MCF 10A (cell line): Measurements from ENCODE around the gene PTER. TPM values are rescaled to one million over a fixed set of nuclear protein-coding genes. Genes with fewer than 3 reads are reported as not detected.

ENCODE experiments used
- BruUV-seq: library from RNA; stranded (reverse); fragments of 400-500 nt; replicated peaks from 2 replicates; lab custom pipeline; 2021; lab: Mats Ljungman, UMichigan
- CTCF ChIA-PET: fragments of 300-600 bp; sonication (Branson Sonifier 250); formaldehyde crosslinking; extraction: SDS; loops from one replicate; lab custom pipeline; 2021; ENCODE audit warnings: antibody characterized with exemption, inconsistent platforms; lab: Yijun Ruan, JAX
- POLR2A ChIA-PET: fragments of 300-600, 350-650 bp; sonication (Branson Sonifier 250); formaldehyde crosslinking; extraction: SDS; loops from one replicate; lab custom pipeline; 2020; ENCODE audit warnings: antibody characterized with exemption, inconsistent platforms; lab: Yijun Ruan, JAX
- DNase-seq: peaks from one replicate; pipeline ENCODE4 v3.0.0-alpha.2; 2018; ENCODE audit not compliant: unreplicated experiment
- H3K27ac Mint-ChIP-seq: one replicate; pipeline ENCODE4 v1.8.0; 2022; ENCODE audit warnings: mild to moderate bottlenecking, low read depth, mixed read lengths; ENCODE audit not compliant: unreplicated experiment
- H3K27me3 Mint-ChIP-seq: one replicate; pipeline ENCODE4 v1.8.0; 2022; ENCODE audit warnings: mixed read lengths; ENCODE audit not compliant: insufficient read depth, unreplicated experiment
- H3K36me3 Mint-ChIP-seq: one replicate; pipeline ENCODE4 v1.8.0; 2022; ENCODE audit warnings: mild to moderate bottlenecking, moderate library complexity, mixed read lengths; ENCODE audit not compliant: insufficient read depth, unreplicated experiment
- H3K4me1 Mint-ChIP-seq: one replicate; pipeline ENCODE4 v1.8.0; 2022; ENCODE audit warnings: mixed read lengths; ENCODE audit not compliant: insufficient read depth, unreplicated experiment
- H3K4me3 Mint-ChIP-seq: one replicate; pipeline ENCODE4 v1.8.0; 2022; ENCODE audit warnings: mild to moderate bottlenecking, moderate library complexity, mixed read lengths; ENCODE audit not compliant: unreplicated experiment
- H3K9me3 Mint-ChIP-seq: one replicate; pipeline ENCODE4 v1.8.0; 2022; ENCODE audit warnings: mixed read lengths; ENCODE audit not compliant: unreplicated experiment
- CTCF ChIP-seq: fragments of 200-600 bp; IDR thresholded peaks from one replicate; pipeline ENCODE4 v1.8.0; 2022; ENCODE audit warnings: antibody characterized with exemption, mild to moderate bottlenecking; ENCODE audit not compliant: unreplicated experiment
- intact Hi-C: fragments of 100-400 bp; cut with micrococcal nuclease; formaldehyde crosslinking; loops from 2 replicates; pipeline ENCODE4 v1.14.1; 2022
- total RNA-seq: library from RNA; stranded (reverse); gene quantifications from 2 replicates; pipeline ENCODE4 v1.2.3, GENCODE V29; 2022

The PTER gene
- total RNA-seq, 1 experiment from 2014 or later, result 50.8 TPM

- peak overlapping the region; percentile 50 for H3K27ac Mint-ChIP-seq
- DNase-seq, result peak; percentile 28
- H3K27me3 Mint-ChIP-seq, result no peaks in the 10 kb centered on the region
- ChIA-PET POLR2A (interaction anchor here (0.8 kb wide), 1 partner anchor 1042 kb away, joined by 3 read pairs; no protein-coding TSS in a partner anchor), CTCF (interaction anchor here (0.8 to 1.4 kb wide), 2 partner anchors 9 to 10 kb away, joined by 3 to 6 read pairs; no protein-coding TSS in a partner anchor)
- peaks cover 8% of the 10 kb centered on the region for H3K4me1 Mint-ChIP-seq
- BruUV-seq, result no TSS peak
- intact Hi-C loops, result no loop called here
- peaks cover 6% of the 10 kb centered on the region for H3K36me3 Mint-ChIP-seq
- H3K9me3 Mint-ChIP-seq, result no peaks in the 10 kb centered on the region
- H3K4me3 Mint-ChIP-seq, result no peak overlapping the region
- no peak for TF ChIP-seq CTCF
These were observed 73.2 kb downstream of the PTER start for GRCh38 chr10:16509996-16510395.

GRCh38 chr10:16510843-16511242, 74.0 kb downstream of the PTER start:
- no peak for DNase-seq
- Mint-ChIP-seq H3K27me3 (no peaks in the 10 kb centered on the region), H3K9me3 (no peaks in the 10 kb centered on the region), H3K4me1 (peaks cover 8% of the 10 kb centered on the region), H3K36me3 (peaks cover 6% of the 10 kb centered on the region), H3K4me3 (no peak overlapping the region), H3K27ac (no peak overlapping the region)
- POLR2A ChIA-PET, result interaction anchor here (0.7 to 0.8 kb wide), 2 partner anchors 21 to 1041 kb away, joined by 3 read pairs; no protein-coding TSS in a partner anchor
- no TSS peak for BruUV-seq
- intact Hi-C loops, result no loop called here
- CTCF ChIA-PET, result interaction anchor here (0.8 to 1.4 kb wide), 2 partner anchors 8 to 11 kb away, joined by 3 to 6 read pairs; no protein-coding TSS in a partner anchor
- TF ChIP-seq CTCF, result no peak

GRCh38 chr10:16518822-16519221, 82.0 kb downstream of the PTER start:
- Mint-ChIP-seq H3K27ac (no peak overlapping the region), H3K4me1 (no peaks in the 10 kb centered on the region), H3K27me3 (no peaks in the 10 kb centered on the region), H3K36me3 (peaks cover 13% of the 10 kb centered on the region), H3K4me3 (no peak overlapping the region), H3K9me3 (no peaks in the 10 kb centered on the region)
- no peak for TF ChIP-seq CTCF
- DNase-seq, result no peak
- intact Hi-C loops, result no loop called here
- POLR2A ChIA-PET, result no interaction called here
- CTCF ChIA-PET, result interaction anchor here (0.6 to 1.0 kb wide), 6 partner anchors 8 to 222 kb away, joined by 3 to 6 read pairs (median 4); no protein-coding TSS in a partner anchor
- BruUV-seq, result no TSS peak

DNA sequence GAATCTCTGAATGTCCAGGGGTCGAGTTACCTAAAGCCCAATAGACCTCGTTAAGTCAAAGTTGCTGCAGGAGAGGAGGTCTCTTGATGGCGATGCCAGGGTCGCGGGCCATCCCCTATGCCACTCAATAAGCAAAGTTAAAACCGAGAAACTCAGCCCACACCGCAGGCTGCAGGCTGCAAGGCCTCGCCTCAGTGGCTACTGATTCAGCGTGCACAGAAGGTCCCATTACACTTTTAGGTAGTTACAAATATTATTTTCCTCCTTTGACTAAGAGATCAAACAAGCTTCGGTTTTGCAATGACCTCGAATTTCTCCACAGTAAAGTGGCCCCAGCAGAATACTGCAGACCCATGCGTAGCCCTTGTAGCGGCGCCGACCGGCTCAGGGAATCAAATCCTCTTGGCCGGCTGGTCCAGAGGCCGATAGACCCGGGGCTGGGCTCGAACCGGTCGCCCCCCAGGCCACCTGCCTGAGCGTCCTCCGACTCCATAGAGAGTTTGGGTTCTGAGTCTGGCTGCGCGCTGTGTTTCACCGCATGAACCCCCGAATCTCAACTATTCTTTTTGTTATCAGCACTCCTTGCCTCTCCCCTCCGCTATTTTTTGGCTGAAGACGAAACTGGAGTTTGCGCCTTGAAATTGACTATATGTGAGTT, 82.6 kb downstream of the PTER start:
- DNase-seq, result no peak
- Mint-ChIP-seq H3K9me3 (no peaks in the 10 kb centered on the region), H3K27me3 (no peaks in the 10 kb centered on the region), H3K4me1 (no peaks in the 10 kb centered on the region), H3K36me3 (peaks cover 14% of the 10 kb centered on the region), H3K4me3 (no peak overlapping the region), H3K27ac (no peak overlapping the region)
- no TSS peak for BruUV-seq
- TF ChIP-seq CTCF, result no peak
- intact Hi-C loops, result no loop called here
- POLR2A ChIA-PET, result no interaction called here
- CTCF ChIA-PET, result interaction anchor here (0.7 to 1.0 kb wide), 4 partner anchors 9 to 66 kb away, joined by 3 to 6 read pairs (median 4); no protein-coding TSS in a partner anchor
